Prostate gland (tissue), 2 donors: ENCODE measurements around the gene ZNF558. TPM values are rescaled to one million over a fixed set of nuclear protein-coding genes. Genes with fewer than 3 reads are reported as not detected.
"Not testable (repeated sequence)": the region's sequence is repeated elsewhere in the genome, so short reads cannot be mapped to it uniquely, and the experiment has no call there.

Experiments
- DNase-seq: peaks from one replicate; pipeline ENCODE4 v3.0.0-alpha.2; 2019; ENCODE audit warnings: low spot score
- H3K27ac ChIP-seq, 2 donors: fragments of 200-600 bp; sonication (generic); 2 replicates each; pipeline ENCODE4 v1.5.1; 2017 to 2019
- H3K27me3 ChIP-seq: fragments of 200-600 bp; sonication (generic); replicated peaks from 2 replicates; pipeline ENCODE4 v1.5.1; 2019; ENCODE audit not compliant: insufficient read depth
- H3K36me3 ChIP-seq, 2 donors: fragments of 200-600 bp; sonication (generic); 1 replicate in 1 of 2; 2 replicates in 1 of 2; pipeline versions ENCODE4 v1.5.1 to v1.8.1; 2017 to 2019
- H3K4me1 ChIP-seq: fragments of 200-600 bp; sonication (generic); replicated peaks from 2 replicates; pipeline ENCODE4 v1.5.1; 2019
- H3K4me3 ChIP-seq, 2 donors: fragments of 200-600 bp; sonication (generic); 2 replicates each; pipeline ENCODE4 v1.5.1; 2017 to 2019
- H3K9me3 ChIP-seq: fragments of 200-600 bp; sonication (generic); 2 replicates; pipeline ENCODE4 v1.5.1; 2017
- POLR2A ChIP-seq: fragments of 450-650 bp; IDR thresholded peaks from one replicate; pipeline ENCODE4 v1.6.1; 2016; ENCODE audit warnings: antibody characterized with exemption, mild to moderate bottlenecking
- POLR2AphosphoS5 ChIP-seq: sonication (generic); formaldehyde crosslinking; IDR thresholded peaks from one replicate; pipeline ENCODE4 v1.6.1; 2017; ENCODE audit warnings: antibody characterized with exemption
- WGBS: methylation state at CpG from one replicate; pipeline ENCODE4 v1.1.5; 2018; 5-methylcytosine and 5-hydroxymethylcytosine counted together
- intact Hi-C: fragments of 100-400 bp; cut with DNase I; formaldehyde crosslinking; loops from one replicate; pipeline ENCODE4 v1.14.2; 2022
- total RNA-seq, 2 donors: library from RNA; depleted of rRNA; stranded (reverse); fragments of >200 nt; gene quantifications; one replicate each; pipeline ENCODE4 v1.1.0, GENCODE V29; 2016
- TF ChIP-seq, protein P1 (sequence below), 4 experiments: fragments of 200-600 bp in 2 of 4; fragments of 450-650 bp in 2 of 4; sonication (generic) in 2 of 4; IDR thresholded peaks; 1 replicate in 3 of 4; 2 replicates in 1 of 4; pipeline ENCODE4 v1.5.1; 2016 to 2019; ENCODE audit warnings: antibody characterized with exemption in 4 of 4, mild to moderate bottlenecking in 2 of 4, moderate library complexity in 2 of 4

ZNF558 gene
- total RNA-seq, 2 donors from 2014 or later, result 28.6 to 45.2 TPM

DNA sequence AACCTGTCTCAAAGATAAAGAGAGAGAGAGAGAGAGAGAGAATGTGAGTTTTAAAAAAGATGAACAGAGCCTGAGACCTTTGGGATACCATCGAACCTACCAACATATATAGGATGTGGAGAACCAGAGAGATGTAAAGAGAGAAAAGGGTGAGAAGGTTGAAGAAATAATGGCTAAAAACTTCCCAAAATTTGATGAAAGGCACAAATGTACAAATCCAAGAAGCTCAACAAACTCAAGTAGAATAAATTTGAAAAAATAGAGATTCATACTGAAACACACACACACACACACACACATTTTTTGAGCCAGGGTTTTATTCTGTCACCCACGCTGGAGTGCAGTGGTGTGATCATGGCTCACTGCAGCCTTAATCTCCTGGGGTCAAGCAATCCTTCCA lies 16.3 kb downstream of the ZNF558 start:
- WGBS, result 100% methylated on average over 2 of the region's 2 CpGs
- no peak overlapping the region for H3K4me3 ChIP-seq
- no peak overlapping the region for H3K27ac ChIP-seq
- H3K9me3 ChIP-seq, result no peaks in the 10 kb centered on the region
- H3K27me3 ChIP-seq, result no peaks in the 10 kb centered on the region
- intact Hi-C loops, result no loop called here
- no peak for DNase-seq
- H3K4me1 ChIP-seq, result no peaks in the 10 kb centered on the region
- H3K36me3 ChIP-seq, result peaks cover 32 to 57% of the 10 kb centered on the region in 2 donors
- no peak for TF ChIP-seq POLR2AphosphoS5
- TF ChIP-seq POLR2A, result no peak
- TF ChIP-seq, protein P1, sequence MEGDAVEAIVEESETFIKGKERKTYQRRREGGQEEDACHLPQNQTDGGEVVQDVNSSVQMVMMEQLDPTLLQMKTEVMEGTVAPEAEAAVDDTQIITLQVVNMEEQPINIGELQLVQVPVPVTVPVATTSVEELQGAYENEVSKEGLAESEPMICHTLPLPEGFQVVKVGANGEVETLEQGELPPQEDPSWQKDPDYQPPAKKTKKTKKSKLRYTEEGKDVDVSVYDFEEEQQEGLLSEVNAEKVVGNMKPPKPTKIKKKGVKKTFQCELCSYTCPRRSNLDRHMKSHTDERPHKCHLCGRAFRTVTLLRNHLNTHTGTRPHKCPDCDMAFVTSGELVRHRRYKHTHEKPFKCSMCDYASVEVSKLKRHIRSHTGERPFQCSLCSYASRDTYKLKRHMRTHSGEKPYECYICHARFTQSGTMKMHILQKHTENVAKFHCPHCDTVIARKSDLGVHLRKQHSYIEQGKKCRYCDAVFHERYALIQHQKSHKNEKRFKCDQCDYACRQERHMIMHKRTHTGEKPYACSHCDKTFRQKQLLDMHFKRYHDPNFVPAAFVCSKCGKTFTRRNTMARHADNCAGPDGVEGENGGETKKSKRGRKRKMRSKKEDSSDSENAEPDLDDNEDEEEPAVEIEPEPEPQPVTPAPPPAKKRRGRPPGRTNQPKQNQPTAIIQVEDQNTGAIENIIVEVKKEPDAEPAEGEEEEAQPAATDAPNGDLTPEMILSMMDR (IDR thresholded peaks at IDR 0.05), result no peak

DNA sequence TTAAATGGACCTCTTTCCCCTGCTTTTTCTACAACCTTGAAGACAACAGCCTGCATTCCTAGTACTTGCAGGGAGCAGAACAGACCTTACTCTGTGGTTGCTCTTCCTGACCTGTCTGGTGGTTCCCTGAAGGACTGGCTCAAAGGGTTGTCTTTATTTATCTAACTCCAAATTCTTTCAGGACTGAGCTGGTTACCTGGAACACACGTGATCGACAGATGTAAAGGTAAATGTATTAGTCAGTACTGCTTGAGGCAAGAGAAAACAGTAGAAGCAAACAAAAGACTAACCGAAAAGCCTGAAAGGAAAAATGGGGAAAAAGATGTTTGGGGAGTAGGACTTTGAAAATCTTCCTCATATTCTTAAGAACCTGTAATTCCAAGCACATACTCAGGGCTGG lies 17.9 kb downstream of the ZNF558 start:
- Histone ChIP-seq H3K4me1 (no peaks in the 10 kb centered on the region), H3K9me3 (no peaks in the 10 kb centered on the region), H3K27me3 (no peaks in the 10 kb centered on the region), H3K27ac (no peak overlapping the region), H3K4me3 (no peak overlapping the region), H3K36me3 (peaks cover 29 to 45% of the 10 kb centered on the region in 2 donors)
- no peak for DNase-seq
- no peak for TF ChIP-seq POLR2AphosphoS5
- TF ChIP-seq, protein P1 (IDR thresholded peaks at IDR 0.05), result no peak
- TF ChIP-seq POLR2A, result no peak
- 95% methylated on average over 3 of the region's 3 CpGs for WGBS
- intact Hi-C loops, result no loop called here

DNA sequence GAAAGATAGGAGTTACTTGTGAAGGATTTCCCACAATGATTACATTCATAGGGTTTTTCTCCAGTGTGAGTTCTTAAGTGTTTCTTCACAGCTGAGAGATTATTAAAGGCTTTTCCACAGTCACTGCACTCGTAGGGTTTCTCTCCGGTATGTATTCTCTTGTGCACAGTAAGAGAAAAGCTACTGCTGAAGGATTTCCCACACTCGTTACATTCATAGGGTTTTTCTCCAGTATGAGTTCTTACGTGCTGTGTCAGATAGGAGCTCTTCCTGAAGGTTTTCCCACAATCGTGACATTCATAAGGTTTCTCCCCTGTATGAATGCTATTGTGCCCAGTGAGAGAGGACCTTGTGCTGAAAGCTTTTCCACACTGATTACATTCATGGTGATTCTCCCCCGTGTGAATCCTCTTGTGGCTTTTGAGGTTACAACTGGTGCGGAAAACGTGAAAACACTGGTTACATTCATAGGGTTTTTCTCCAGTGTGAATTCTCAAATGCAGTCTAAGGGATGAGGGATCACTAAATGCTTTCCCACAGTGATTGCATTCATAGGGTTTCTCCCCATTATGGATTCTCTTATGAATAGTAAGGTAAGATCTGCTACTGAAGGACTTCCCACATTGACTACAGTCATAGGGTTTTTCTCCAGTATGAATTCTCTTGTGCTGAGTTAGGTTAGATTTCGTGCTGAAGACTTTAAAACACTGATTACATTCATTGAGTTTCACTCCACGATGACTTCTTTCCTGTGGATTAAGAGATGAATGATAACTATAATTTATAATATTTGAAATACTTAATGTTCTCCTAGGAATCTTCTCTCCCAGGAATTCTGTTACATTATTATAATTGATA lies 20.6 kb downstream of the ZNF558 start:
- no peak for DNase-seq
- TF ChIP-seq POLR2A (no peak), POLR2AphosphoS5 (no peak)
- TF ChIP-seq, protein P1 (IDR thresholded peaks at IDR 0.05), result no peak
- H3K36me3 ChIP-seq, result peaks cover 29 to 52% of the 10 kb centered on the region in 2 donors
- no peaks in the 10 kb centered on the region for H3K4me1 ChIP-seq
- no peaks in the 10 kb centered on the region for H3K9me3 ChIP-seq
- no peak overlapping the region for H3K4me3 ChIP-seq
- WGBS, result 97% methylated on average over 10 of the region's 10 CpGs
- intact Hi-C loops, result no loop called here
- no peak overlapping the region for H3K27ac ChIP-seq
- H3K27me3 ChIP-seq, result no peaks in the 10 kb centered on the region

DNA sequence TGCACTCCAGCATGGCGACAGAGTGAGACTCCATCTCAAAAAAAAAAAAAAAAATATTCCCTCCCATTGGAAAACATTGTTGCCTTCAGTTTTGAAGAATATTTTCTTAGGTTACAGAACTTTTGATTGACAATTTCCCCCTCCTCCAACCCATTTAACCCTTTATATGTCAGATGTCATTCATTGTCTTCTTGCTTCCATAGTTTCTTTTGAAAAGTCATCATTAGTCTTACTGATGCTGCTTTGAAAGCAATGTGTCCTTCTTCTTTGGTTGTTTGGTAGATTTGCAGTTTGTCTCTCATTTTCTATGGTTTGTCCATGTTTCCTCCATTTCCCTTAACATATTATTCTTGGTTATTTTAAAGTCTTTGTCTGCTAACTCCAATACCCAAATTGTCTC lies 25.4 kb downstream of the ZNF558 start:
- H3K27me3 ChIP-seq, result no peaks in the 10 kb centered on the region
- H3K27ac ChIP-seq, result no peak overlapping the region
- no peaks in the 10 kb centered on the region for H3K9me3 ChIP-seq
- no peaks in the 10 kb centered on the region for H3K4me1 ChIP-seq
- intact Hi-C loops, result no loop called here
- H3K36me3 ChIP-seq, result peaks cover 10 to 20% of the 10 kb centered on the region in 2 donors
- 100% methylated on average over 1 of the region's 1 CpG for WGBS
- no peak for DNase-seq
- TF ChIP-seq, protein P1 (IDR thresholded peaks at IDR 0.05), result no peak
- TF ChIP-seq POLR2A (no peak), POLR2AphosphoS5 (no peak)
- no peak overlapping the region for H3K4me3 ChIP-seq

DNA sequence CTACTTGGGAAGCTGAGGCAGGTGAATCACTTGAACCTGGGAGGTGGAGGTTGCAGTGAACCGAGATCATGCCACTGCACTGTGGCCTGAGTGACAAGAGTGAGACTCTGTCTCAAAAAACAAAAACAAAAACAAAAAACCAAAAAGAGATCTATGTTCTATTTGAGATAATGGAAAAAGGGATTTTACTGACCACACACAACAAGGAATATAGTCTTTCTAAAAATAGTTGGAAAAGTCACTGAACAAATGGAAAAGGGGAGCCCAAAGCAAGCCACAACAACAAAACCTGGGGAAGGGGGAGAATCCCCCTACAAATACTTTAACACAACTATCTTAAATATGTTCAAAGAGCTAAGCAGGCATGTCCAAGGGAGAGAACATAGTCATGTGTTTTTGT lies 37.3 kb downstream of the ZNF558 start:
- no peak for DNase-seq
- Histone ChIP-seq H3K27ac (no peak overlapping the region), H3K9me3 (no peaks in the 10 kb centered on the region), H3K4me1 (no peaks in the 10 kb centered on the region), H3K4me3 (no peak overlapping the region), H3K27me3 (no peaks in the 10 kb centered on the region), H3K36me3 (no peaks in the 10 kb centered on the region)
- TF ChIP-seq, protein P1 (IDR thresholded peaks at IDR 0.05), result no peak
- no peak for TF ChIP-seq POLR2A
- TF ChIP-seq POLR2AphosphoS5, result no peak
- 64% methylated on average over 1 of the region's 1 CpG for WGBS
- intact Hi-C loops, result no loop called here

DNA sequence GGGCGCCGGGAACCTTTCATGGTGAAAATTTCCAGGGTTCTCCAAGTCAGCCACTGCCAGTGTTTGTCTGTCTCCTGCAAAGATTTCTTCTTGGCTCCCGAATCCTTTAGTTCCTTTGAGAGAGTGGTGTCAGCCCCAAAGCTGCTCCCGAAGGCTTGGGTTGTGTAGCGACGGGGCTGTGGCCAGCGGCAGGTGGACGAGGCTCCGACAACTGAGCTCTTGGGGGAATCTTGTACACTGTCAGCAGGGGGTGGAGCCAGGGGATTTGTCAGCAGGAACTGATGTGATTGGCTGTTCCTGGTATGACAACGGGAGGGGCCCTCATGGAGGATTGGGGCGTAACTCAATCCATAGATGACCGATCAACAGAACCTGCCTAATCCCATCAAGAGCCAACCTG lies 58.5 kb downstream of the ZNF558 start:
- DNase-seq, H3K9me3 ChIP-seq, H3K27ac ChIP-seq, H3K27me3 ChIP-seq, H3K4me1 ChIP-seq, intact Hi-C loops, H3K36me3 ChIP-seq, H3K4me3 ChIP-seq: not testable (repeated sequence)
- no CpG with 5 or more reads among the region's 12 CpGs for WGBS

DNA sequence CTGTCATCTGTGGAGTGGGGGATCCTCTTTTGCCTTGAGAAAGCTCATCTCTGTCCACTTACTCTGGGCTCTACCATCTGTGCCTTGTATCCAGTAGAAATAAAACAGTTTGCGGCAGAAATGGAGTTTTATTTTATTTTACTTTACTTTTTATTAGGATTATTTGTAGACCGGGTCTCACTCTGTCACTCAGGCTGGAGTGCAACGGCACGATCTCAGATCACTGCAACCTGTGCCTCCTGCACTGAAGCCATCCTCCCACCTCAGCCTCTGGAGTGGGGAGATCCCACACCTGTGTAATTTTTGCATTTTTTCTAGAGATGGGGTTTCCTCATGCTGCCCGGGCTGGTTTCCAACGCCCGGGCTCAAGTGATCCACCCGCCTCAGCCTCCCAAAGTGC lies 62.8 kb downstream of the ZNF558 start:
- H3K9me3 ChIP-seq, intact Hi-C loops, H3K4me1 ChIP-seq, H3K27ac ChIP-seq, DNase-seq, H3K4me3 ChIP-seq, H3K36me3 ChIP-seq, H3K27me3 ChIP-seq: not testable (repeated sequence)
- WGBS, result 85% methylated on average over 4 of the region's 8 CpGs
